Natural killer cell (primary cell): ENCODE data around the gene SPATS2L. TPM values are rescaled to one million over a fixed set of nuclear protein-coding genes. Genes with fewer than 3 reads are reported as not detected.

Experiments used
- ATAC-seq, 3 donors: fragments of 150-1000 bp in 2 of 3; fragments of 200-7000 bp in 1 of 3; cut with Tn5 transposase; 1 replicate in 1 of 3; 2 replicates in 2 of 3; pipeline ENCODE4 v1.10.0; 2021; ENCODE audit warnings: mild to moderate bottlenecking in 2 of 3, moderate library complexity in 2 of 3
- DNase-seq, 2 donors: peaks; one replicate each; pipeline versions ENCODE4 v3.0.0 to v3.0.0-alpha.2; 2013 to 2021; ENCODE audit warnings: mixed read lengths in 1 of 2
- H3K27ac ChIP-seq: one replicate; pipeline ENCODE4 v1.5.1; 2013; ENCODE audit warnings: mild to moderate bottlenecking, low read length
- H3K27me3 ChIP-seq: one replicate; pipeline ENCODE4 v1.6.1; 2013; ENCODE audit warnings: low read length; ENCODE audit not compliant: control insufficient read depth, insufficient read depth
- H3K36me3 ChIP-seq: one replicate; pipeline ENCODE4 v1.6.1; 2013; ENCODE audit warnings: low read length; ENCODE audit not compliant: control insufficient read depth, insufficient read depth
- H3K4me1 ChIP-seq: one replicate; pipeline ENCODE4 v1.6.1; 2013; ENCODE audit warnings: low read length; ENCODE audit not compliant: control insufficient read depth, insufficient read depth
- H3K4me3 ChIP-seq: one replicate; pipeline ENCODE4 v1.5.1; 2013; ENCODE audit warnings: low read length
- H3K9me3 ChIP-seq: one replicate; pipeline ENCODE4 v1.6.1; 2013; ENCODE audit warnings: low read length; ENCODE audit not compliant: control insufficient read depth, insufficient read depth
- H3K27ac Mint-ChIP-seq, 2 donors: one replicate each; pipeline ENCODE4 v1.8.0; 2022; ENCODE audit warnings: mild to moderate bottlenecking in 2 of 2, mixed read lengths in 2 of 2, moderate library complexity in 1 of 2
- H3K27me3 Mint-ChIP-seq, 2 donors: one replicate each; pipeline ENCODE4 v1.8.0; 2022; ENCODE audit warnings: low read depth in 2 of 2, mixed read lengths in 2 of 2
- H3K36me3 Mint-ChIP-seq: one replicate; pipeline ENCODE4 v1.8.0; 2022; ENCODE audit warnings: mixed read lengths
- H3K4me1 Mint-ChIP-seq, 2 donors: one replicate each; pipeline ENCODE4 v1.8.0; 2022; ENCODE audit warnings: mixed read lengths in 2 of 2
- H3K4me3 Mint-ChIP-seq: one replicate; pipeline ENCODE4 v1.8.0; 2022; ENCODE audit warnings: mild to moderate bottlenecking, moderate library complexity, mixed read lengths
- H3K9me3 Mint-ChIP-seq, 2 donors: one replicate each; pipeline ENCODE4 v1.8.0; 2022; ENCODE audit warnings: mixed read lengths in 2 of 2
- WGBS: methylation state at CpG from one replicate; pipeline ENCODE4 v1.1.7; 2013; ENCODE audit warnings: missing lambda C conversion rate; ENCODE audit not compliant: insufficient coverage; 5-methylcytosine and 5-hydroxymethylcytosine counted together
- intact Hi-C: fragments of 100-400 bp; cut with micrococcal nuclease; formaldehyde crosslinking; loops from one replicate; pipeline ENCODE4 v1.14.2; 2022
- total RNA-seq, 4 donors: library from RNA; stranded (reverse); fragments of 120-200 nt in 1 of 4; gene quantifications; one replicate each; pipeline versions ENCODE4 v1.2.3 to v1.2.4, GENCODE V29; 2013 to 2022
- TF ChIP-seq, protein P1 (sequence below): fragments of 200-600 bp; IDR thresholded peaks from one replicate; pipeline ENCODE4 v1.8.0; 2022; ENCODE audit warnings: antibody characterized with exemption

The SPATS2L gene
- total RNA-seq, 3 donors from 2014 or later (not counting 1 experiment from before 2014, with no cell fraction given): 3.8 to 10.9 (median 4.4) TPM

GRCh38 chr2:200451511-200451910 is 145.0 kb downstream of the SPATS2L start:
- WGBS: 100% methylated on average over 1 of the region's 2 CpGs
- Mint-ChIP-seq H3K4me1 (no peaks in the 10 kb centered on the region), H3K27me3 (no peaks in the 10 kb centered on the region), H3K4me3 (no peak overlapping the region), H3K27ac (no peak overlapping the region), H3K36me3 (no peaks in the 10 kb centered on the region), H3K9me3 (no peaks in the 10 kb centered on the region)
- H3K4me3 ChIP-seq: no peak overlapping the region
- intact Hi-C loops: no loop called here
- no peak overlapping the region for H3K27ac ChIP-seq
- no peaks in the 10 kb centered on the region for H3K36me3 ChIP-seq
- no peaks in the 10 kb centered on the region for H3K9me3 ChIP-seq
- ATAC-seq (no peak), DNase-seq (no peak)
- TF ChIP-seq, protein P1, sequence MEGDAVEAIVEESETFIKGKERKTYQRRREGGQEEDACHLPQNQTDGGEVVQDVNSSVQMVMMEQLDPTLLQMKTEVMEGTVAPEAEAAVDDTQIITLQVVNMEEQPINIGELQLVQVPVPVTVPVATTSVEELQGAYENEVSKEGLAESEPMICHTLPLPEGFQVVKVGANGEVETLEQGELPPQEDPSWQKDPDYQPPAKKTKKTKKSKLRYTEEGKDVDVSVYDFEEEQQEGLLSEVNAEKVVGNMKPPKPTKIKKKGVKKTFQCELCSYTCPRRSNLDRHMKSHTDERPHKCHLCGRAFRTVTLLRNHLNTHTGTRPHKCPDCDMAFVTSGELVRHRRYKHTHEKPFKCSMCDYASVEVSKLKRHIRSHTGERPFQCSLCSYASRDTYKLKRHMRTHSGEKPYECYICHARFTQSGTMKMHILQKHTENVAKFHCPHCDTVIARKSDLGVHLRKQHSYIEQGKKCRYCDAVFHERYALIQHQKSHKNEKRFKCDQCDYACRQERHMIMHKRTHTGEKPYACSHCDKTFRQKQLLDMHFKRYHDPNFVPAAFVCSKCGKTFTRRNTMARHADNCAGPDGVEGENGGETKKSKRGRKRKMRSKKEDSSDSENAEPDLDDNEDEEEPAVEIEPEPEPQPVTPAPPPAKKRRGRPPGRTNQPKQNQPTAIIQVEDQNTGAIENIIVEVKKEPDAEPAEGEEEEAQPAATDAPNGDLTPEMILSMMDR: no peak
- H3K27me3 ChIP-seq: no peaks in the 10 kb centered on the region
- peaks cover 9% of the 10 kb centered on the region for H3K4me1 ChIP-seq

DNA sequence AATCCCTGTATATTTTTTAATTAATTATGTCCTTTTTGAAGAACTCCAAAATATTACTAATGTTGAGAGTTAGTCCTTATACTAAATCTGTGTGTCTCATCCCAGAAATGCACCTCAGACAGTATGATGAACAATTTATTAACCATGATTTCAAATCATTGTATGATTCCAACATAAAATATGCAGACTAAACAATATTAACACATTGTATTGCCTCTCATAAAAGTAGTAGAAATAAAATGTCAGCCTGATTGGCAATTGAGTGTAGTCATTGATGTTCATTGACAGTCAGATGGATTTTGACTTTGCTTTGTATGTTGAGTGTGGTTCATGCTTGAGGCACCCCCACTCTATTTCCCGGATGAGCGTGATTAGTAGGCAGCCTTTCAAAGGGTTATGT is 145.9 kb downstream of the SPATS2L start:
- ATAC-seq (no peak), DNase-seq (no peak)
- WGBS: 100% methylated on average over 2 of the region's 2 CpGs
- no peaks in the 10 kb centered on the region for H3K36me3 Mint-ChIP-seq
- H3K27me3 ChIP-seq: no peaks in the 10 kb centered on the region
- no peak overlapping the region for H3K4me3 Mint-ChIP-seq
- H3K9me3 ChIP-seq: no peaks in the 10 kb centered on the region
- TF ChIP-seq, protein P1: no peak
- H3K9me3 Mint-ChIP-seq: no peaks in the 10 kb centered on the region
- H3K27ac ChIP-seq: no peak overlapping the region
- no peaks in the 10 kb centered on the region for H3K27me3 Mint-ChIP-seq
- H3K27ac Mint-ChIP-seq: no peak overlapping the region
- no peaks in the 10 kb centered on the region for H3K4me1 Mint-ChIP-seq
- no peaks in the 10 kb centered on the region for H3K36me3 ChIP-seq
- no peak overlapping the region for H3K4me3 ChIP-seq
- intact Hi-C loops: no loop called here
- H3K4me1 ChIP-seq: peaks cover 9% of the 10 kb centered on the region

DNA sequence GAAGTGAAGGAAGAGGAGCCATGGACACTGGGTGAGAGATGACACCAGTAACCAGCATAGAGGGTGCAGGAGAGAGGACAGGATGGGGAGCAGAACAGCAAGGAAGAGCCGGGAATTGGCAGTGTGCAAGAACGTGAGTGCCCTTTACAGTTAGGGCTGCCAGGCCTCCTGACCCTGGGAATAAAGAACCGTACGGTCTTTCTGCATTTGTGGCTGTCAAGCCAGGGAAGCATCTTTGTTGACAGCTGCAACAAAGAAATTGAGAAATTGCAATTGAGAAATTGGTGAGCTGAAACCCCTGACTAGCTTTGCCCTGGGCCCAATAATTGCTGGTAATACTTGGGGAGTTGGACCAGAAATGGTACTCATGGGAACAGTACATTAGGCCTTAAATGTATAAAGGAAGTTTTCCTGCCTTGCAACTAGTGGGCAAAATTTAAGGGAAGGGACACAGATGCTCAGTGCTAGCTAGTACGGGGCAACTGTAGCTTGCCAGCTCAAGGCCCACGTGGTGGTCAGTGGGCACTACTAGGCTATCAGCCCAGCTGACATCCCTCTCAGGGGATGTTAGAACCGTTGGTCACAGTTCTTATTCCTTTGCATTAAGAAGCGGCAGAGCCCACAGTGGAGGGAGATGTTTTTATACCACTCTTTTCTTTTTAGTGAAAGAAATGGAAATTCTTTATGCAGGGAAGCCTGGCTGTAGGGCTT is 146.8 kb downstream of the SPATS2L start:
- 95% methylated on average over 8 of the region's 8 CpGs for WGBS
- Mint-ChIP-seq H3K36me3 (no peaks in the 10 kb centered on the region), H3K4me1 (no peaks in the 10 kb centered on the region), H3K9me3 (no peaks in the 10 kb centered on the region), H3K27me3 (no peaks in the 10 kb centered on the region), H3K27ac (no peak overlapping the region), H3K4me3 (no peak overlapping the region)
- TF ChIP-seq, protein P1: no peak
- Histone ChIP-seq H3K9me3 (no peaks in the 10 kb centered on the region), H3K36me3 (no peaks in the 10 kb centered on the region), H3K4me3 (no peak overlapping the region), H3K27ac (no peak overlapping the region), H3K27me3 (no peaks in the 10 kb centered on the region), H3K4me1 (peaks cover 9% of the 10 kb centered on the region)
- DNase-seq (no peak), ATAC-seq (no peak)
- intact Hi-C loops: no loop called here
